GM21717 (cell line): ENCODE data around the gene OXNAD1.

Experiments
- ATAC-seq: cut with Tn5 transposase; IDR thresholded peaks from one replicate; pipeline ENCODE4 v1.9.1; 2021; ENCODE audit warnings: mild to moderate bottlenecking, moderate library complexity; ENCODE audit not compliant: unreplicated experiment

The OXNAD1 gene

DNA sequence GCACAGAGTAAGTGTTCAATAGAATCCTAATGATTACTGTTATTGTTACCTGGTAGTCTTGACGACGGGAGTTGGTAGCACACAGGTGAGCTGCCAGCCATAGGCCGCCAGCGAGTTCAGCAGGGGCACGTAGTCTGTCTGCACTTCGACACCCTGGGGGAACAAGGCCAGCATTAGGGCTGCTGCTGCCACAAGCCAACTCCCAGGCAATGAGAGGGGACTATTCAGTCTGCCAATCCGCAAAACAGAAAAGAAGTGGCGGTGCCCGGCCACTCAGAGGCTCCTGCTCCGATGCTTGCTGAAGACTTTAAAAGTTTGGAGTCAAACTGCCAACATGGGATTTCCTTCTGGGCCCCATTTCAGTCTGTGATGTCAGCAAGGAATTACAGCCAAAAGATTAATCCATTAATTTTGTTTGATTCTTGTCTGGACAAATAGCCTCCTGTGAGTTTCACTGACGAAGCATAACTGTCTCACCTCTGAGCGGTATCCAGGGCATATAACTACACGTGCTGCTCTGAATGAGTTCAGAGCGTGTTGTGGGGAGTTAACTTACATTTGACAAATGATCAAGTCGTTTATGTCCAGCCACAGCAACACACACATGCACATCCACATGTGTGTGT lies 61.8 kb downstream of the OXNAD1 start:
- ATAC-seq: no peak

DNA sequence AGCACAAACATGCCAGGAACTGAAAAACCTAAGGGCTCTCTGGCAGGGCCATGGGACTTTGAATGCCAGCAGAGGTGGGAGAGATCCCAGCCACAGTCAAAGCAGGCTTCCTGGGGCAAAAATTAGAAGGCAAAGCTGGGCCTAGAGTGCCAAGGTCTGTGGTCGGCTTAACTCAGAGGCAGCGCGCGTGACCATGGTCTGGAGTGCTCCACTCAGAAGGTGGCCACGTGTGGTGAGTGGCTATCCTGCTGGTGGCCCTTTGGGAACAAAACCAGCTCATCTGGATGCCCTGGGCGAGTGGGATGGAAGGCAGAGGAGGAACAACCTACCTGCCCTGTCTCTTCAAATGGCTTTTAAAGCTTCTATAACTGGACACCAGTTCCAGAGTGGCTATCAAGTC lies 63.1 kb downstream of the OXNAD1 start:
- ATAC-seq: no peak

DNA sequence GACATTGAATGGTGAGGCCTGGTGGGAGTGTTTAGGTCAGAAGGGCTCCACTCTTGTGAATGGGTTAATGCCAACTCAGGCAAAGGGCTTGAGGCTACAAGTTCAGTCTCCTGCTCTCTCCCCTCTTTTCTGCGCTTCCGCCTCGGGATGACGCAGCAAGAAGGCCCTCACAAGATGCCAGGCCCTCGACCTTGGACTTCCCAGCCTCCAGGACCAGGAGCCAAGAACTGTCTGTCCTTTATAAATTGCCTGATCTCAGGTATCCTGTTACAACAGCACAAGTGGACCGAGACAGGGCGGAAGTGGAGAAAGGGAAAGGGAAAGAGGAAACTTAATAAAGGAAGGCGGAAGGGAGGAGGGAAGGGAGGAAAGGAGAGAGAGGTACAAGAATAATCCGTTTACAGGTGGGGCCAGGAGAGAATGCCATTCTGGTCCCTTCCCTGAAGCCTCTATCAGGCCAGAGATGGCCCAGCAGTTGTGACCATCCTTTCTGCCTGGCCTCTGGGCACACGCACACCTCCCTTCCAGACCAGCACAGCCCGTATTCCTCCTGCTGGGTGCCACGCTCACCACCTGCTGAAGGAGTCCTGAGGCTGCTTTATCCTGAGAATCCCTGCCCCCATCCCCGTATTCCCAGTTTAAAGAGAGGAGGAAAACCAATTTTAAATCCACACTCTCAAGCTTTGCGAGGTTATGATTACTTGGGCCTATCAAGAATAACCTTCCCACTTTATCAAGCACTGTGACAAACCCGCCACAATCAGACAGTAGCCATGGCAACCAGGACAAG lies 64.2 kb downstream of the OXNAD1 start:
- no peak for ATAC-seq

DNA sequence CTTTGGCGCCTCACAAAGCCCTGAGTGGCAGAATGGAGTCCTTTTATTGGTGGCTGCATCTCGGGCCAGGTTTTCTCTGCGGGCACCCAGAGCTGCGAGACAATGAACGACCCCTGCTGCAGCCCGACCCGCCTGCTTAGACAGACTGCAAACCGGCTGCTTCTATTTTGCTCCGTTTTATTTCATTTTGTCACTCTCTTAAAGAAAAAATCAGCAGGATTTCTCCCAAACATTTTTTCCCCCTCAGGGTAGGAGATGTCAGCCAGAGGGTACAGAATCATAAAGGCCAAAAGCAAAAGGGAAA lies 64.8 kb downstream of the OXNAD1 start:
- no peak for ATAC-seq

DNA sequence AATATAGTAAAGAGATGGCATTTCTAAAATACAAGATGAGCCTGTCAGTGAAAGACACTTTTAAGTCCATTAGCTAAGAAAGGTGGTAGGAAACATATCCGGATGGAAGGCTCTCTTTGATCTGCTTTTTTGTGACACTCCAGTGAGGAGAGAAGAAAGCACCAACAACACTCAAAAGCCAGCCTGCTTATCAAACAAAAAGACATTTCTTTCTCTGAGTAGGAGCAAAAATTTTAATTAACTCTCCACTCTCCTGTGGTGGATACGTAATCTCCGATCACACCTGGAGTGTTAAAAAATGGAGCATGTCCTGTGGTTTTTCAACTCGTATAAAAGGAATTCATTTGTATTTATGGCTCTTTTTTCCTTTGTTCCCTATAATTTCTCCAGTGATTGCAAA lies 65.3 kb downstream of the OXNAD1 start:
- no peak for ATAC-seq

DNA sequence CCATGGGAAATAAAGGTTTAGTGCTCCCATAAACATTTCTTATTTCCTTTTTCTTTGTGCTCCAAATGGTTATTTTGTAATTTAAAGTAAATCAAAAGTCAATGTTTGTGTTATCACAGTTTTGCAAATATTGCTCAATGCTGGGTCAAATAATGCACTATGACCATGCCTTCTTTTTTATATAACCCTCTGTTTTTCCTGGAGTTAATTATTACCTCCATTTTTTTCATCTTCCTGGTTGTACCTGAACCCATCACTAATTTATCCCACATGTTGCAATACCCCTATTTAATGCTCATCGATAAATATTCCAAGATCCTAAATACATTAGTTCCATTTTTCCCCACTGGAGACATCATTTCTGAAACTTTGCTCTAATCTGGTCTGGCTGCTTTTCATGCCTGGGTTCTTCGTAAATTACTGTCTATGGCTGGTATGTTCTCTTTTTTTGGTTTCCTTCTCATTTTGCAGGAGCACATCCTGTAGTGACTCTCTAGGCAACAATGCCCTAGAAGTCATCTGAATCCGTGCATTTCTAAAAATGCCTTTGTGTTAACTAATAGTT lies 66.4 kb downstream of the OXNAD1 start:
- ATAC-seq: no peak

DNA sequence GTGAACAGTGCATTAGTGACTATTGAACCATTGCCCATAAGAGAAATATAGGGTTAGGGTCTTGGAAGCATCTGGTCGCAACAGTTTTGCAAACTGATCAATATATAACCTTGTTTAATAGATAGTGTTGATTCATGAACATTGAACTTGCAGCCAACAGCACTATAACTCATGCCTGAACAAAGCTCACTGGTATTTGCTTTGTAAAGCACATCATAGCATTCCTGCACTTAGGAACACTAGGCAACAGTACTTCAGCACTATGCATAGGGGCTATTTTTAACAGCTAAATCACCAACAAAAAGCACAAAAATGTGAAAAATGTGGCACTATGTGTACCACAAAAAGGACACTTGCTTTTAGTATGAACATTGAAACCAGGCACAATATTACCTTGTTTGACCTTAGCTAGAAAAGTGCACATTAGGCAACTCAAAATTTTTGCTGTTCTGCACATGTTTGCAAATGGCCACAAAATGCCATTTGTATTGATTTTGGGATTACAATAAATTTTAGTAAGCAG lies 68.0 kb downstream of the OXNAD1 start:
- ATAC-seq: no peak

DNA sequence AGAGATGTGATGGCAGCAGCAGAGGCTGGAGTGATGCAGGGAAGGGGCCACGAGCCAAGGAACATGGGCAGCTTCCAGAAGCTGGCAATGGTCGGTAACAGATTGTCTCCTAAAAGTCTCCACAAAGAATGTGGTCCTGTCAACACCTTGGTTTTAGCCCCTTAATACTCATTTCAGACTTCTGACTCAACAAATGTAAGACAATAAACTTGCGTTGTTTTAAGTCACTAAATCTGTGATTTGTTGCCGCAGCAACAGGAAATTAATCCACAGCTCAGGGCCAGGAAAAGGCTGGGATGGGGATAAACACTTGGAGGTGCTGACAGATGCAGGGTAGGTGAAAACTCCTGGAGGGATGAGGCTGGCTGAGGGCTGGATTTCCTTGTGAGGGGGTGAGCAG lies 69.9 kb downstream of the OXNAD1 start:
- ATAC-seq: no peak

DNA sequence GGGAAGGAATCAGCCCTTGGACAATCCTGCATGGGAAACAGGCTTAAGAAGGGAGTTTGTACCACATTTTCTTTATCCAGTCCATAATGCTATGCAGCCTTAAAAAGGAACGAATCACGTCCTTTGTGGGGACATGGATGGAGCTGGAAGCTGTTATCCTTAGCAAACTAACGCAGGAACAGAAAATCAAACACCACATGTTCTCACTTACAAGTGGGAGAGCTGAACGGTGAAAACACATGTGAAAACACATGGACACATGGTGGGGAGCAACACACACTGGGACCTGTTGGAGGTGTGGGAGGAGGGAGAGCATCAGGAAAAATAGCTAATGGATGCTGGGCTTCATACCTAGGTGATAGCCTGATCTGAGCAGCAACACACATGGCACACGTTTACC lies 70.3 kb downstream of the OXNAD1 start:
- no peak for ATAC-seq

DNA sequence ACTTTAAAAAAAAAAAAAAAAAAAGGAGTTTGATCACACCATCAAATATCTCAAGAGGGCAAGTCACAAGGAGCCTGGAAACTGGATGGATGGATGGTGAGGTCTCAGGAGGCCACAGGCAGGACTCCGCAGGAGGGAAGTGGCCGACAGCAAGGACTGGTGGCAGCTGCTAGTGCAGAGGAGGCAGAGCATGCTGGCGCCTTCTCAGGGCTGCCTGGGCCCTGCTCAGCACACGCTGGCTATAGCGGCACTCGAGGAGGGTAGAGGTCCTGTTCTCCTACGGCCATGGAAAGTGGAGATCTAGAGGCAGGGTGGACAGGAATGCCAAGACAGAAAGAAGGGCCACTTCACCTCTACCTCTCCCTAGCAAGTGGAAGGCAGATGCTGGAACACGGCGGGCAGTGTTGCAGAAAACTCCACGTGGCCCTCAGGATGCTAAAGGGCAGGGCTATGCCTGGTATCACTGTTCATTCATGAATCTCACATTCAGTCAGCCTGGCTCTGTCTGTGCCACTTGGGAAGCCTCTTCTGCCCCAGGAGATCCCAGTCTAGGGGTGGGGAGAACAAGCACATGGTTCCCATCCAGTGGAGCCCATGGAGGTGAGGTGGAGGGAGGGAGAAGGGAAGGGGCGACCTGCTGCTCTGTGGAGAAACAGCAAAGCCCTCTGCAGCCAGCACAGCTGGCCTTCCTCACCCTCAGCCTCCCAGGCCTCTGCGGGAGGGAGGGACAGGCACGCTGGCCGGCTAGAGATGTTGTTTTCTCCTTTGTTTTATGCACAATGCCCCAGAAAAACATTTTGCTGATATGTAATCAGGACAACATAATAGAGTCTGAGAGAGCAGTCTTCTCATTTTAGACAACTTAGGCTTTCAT lies 71.0 kb downstream of the OXNAD1 start:
- no peak for ATAC-seq

DNA sequence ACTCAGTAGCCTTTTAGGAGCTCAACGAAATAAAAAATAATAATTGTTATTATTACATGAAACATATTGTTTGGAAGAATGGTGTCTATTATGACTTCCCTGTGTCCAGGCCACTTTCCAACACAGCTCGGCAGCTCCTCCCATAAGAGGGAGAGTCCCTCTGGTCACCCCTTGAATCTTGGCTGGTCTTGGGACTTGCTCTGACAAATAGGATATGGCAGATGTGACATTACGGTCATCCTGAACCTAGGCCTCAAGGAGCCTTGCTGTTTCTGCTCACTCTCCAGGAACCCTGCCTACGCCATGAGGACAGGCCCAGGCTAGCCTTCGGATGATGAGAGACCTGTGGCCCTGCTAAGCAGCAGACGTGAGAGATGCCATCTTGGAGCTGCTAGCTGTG lies 71.8 kb downstream of the OXNAD1 start:
- ATAC-seq: no peak

DNA sequence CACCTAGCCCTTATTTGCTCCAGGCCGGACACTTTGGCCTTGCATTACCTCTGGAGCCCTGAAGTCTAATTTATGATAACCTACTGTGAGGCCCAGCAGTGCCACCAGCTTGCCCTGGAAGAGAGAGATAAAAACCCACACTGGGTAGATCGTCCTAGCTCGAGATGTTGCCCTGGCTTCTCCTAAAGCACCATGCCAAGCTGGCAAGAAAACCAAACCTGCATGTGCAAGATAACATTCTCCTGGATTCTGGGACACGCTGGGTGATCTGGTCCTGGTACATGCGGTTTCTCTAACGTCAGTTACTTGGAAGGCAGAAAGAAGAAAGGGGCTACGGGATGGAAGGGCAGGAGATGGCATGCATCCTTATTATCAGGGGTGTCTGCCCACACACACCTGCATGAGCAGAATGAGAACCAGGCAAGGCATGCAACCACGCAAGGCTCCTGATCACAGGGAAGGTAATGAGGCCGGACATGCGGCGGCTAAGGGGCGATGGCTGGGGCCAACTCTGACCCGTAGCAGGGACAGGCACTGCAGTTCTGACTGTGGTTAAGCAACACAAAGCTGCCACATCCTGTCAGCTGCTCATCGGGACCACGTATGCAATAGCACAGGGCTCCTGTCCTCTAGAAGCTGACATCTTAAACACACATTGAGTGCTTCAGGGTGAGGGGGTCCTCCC lies 73.0 kb downstream of the OXNAD1 start:
- no peak for ATAC-seq

DNA sequence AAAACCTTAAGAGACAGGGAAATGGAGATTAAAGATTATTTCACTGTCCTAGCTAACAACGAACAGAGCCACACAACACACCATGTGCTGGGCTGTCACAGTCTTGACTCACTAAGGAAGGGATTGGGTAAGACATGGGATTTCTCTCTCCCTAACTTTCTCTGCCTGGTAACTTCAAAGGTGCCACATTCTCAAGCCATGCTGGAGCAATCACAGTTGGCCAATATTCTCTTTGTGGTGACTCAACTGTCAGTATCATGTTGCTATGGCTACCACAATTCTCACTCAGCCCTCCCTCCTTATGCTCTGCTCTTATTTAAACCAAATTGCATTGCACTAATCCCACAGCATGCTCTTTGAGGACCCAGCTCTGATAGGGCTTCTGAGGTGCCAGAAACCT lies 74.0 kb downstream of the OXNAD1 start:
- ATAC-seq: no peak

DNA sequence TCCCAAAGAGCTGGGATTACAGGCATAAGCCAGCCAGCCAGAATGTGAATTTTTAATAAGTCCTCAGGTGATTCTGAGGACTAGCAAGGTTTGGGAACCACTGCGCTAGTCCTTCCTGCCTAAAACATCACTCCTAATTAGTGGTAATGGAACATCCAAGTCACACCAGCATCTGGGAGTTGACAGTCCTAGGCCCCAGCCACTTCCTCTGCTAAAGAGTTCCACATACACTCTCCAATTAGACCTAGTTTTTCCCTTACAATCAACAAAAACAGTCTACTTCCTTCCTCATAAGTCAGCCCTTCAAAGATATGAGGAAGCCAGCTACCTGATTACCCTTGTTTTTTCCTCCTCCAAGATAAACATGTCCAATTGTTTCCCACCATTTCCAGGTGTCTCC lies 78.1 kb downstream of the OXNAD1 start:
- no peak for ATAC-seq

DNA sequence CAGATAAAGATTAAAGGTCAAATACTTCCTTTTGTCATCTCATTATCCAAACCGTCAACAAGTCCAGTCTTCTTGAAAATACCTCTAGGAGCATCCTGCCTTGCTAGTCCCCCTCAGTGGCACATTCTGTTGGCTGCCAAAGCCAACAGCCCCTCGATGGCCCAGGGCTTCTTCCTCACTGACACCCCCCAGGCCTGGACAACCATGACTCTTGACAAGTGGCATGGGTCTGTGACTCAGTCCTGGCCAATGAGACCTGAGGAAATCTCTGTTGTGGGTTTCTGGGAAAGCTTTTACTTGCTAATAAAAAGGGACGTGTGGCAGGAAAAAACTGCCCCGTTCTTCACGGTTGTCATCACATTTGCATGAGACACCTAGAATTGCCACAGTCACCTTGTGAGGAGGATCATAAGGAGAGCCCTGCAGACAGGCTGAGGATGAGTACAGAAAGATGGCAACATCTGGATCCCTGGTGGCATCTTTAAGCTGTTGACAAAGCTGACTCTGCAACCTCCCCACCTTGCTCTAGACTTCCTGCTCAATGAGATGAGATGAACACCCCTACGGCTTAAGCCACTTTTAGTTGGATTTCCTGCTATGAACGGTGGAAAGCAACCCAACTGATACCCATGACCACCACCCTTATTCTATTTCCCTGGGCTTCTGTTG lies 81.5 kb downstream of the OXNAD1 start:
- no peak for ATAC-seq

DNA sequence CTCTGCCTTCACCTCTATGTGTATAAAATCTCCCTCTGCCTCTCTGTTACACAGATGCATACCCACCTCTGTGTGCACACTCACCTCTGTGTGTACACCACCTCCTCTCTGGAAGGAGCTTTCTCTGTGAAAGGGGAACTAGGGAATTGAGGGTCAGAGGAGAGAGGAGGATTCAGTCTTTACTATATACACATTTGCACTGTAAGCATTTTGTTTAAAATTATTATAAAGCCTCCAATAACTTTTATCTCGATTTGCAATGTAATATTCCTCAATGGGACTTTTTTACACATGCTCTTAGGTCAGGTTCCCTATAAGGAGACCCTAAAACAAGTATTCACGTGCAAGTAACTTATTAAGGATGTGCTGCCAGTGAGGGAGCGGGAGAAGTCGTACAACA lies 82.5 kb downstream of the OXNAD1 start:
- no peak for ATAC-seq

DNA sequence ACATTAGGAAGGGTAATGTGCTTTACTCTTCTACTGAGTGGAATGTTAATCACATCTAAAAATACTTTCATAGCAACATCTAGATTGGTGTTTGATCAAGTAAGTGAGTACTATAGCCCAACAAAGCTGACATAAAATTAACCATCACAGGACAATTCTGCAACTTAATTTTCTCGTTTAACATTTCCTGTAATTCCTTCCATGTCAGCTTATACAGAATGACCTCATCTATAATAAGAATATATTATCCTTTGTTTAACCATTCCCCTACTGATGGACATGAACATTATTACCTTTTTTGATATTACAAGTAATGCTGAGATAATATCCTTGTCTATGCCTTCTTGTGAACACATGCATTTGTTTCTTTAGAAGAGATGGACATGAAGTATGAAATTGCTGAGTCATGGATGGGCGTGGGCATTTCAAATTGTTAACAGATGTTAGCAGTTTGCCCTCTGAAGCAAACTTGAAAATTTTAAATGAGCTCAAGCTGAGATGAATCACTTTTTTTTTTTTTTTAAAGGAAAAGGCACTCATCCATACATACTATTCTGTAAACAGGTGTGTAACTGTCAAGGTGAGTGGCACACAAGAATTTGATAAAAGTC lies 85.1 kb downstream of the OXNAD1 start:
- ATAC-seq: no peak

DNA sequence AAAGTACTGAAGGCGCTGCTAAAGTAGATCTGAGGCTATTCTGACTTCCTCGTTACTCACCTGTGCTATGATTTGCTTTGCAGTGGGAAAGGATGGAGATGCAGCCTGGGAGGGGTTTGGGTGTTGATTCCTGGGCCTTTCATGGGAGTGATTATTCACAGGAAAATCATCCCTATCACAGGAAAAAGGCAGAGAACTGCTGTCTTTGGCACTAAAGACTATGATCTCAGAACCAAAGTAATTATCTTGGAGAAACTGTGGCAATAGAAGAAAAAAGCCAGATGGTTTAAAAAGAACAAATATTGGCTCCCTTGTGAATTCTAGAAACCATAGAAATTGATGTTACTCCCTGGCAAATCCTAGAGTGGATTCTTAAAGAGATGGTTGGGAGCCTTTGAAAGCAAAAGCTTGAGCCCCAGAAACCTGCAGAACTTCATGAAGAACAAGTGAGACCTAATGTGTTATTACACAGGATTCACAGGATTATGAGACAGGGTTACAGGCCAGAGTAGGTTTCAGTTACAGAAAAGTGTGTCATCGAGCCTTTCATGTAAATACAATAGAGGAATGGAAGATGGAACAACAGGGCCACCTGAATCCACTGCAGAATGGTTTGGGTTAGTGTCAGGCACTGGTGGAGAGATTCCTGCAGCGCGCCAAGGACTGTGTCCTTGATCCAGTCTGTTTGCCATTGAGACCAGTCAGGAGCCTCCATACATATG lies 85.7 kb downstream of the OXNAD1 start:
- ATAC-seq: no peak

DNA sequence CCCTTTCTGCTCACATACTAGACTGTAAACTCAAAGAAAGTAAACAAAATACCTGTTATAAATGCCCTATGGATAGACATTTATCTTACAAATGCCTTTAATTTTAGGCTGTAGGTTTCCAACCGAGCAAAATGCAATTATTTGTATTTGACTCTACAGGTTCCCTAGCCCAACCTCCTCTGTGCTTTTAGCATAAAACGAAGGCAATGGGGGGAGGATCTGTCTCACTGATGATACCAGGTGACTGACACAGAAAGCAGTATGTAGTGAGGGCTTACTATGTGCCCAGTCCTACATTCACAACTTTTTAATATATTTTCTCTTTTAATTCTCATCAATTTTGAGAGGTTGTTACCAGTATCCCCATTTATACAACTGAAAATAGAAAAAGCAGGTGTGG lies 87.4 kb downstream of the OXNAD1 start:
- ATAC-seq: no peak
